ENCODE measurements around the gene TRMT1L. TPM values are rescaled to one million over a fixed set of nuclear protein-coding genes. Genes with fewer than 3 reads are reported as not detected.

TRMT1L gene
- total and polyA plus RNA-seq, 10 of the 15 experiments (the other 5 are each of a cell fraction or from before 2014, with no cell fraction given) = 3.5 to 35.2 (median 16.9) TPM

DNA sequence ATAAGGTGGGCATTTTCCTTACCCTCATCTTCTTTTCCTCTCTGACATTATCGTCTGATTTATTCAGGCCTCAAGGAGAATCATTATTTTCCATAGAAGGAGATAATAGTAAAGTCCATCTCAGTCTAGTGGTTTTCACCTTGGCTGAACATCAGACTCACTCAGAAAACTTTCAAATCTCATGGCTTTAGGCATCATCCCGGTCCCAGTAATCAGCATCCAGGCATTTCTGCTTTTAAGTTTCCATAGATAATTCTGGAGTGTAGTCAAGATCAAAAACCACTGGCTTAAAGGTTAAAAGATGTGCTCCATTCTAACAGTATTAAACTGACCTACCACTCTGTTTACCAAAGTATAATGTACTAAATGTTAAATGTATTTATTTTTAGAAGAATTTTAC, 62.0 kb downstream of the TRMT1L start:
- 91% methylated on average over 2 of the region's 2 CpGs for WGBS (ENCODE audit: insufficient coverage, insufficient replicate concordance, low lambda C conversion rate, missing lambda C conversion rate)
- intact Hi-C loops (cut with micrococcal nuclease; ENCODE audit: unreplicated experiment) = no loop called here

More for the DNA sequence above, 62.0 kb downstream of the TRMT1L start:
- RAD21 ChIA-PET (ENCODE audit: unreplicated experiment) = no interaction called here
- Histone ChIP-seq H3K4me3 (no peak overlapping the region), H3K27me3 (replicated peaks in 1 of 2; ENCODE audit: control insufficient read depth in 2 of 2, insufficient read depth in 2 of 2, low read length in 1 of 2) (no peaks in the 10 kb centered on the region), H3K4me1 (ENCODE audit: control insufficient read depth, insufficient read depth, low read length) (no peaks in the 10 kb centered on the region), H3K9ac (ENCODE audit: control insufficient read depth, insufficient read depth, low read length) (no peak overlapping the region), H4K20me1 (ENCODE audit: control insufficient read depth, insufficient read depth) (no peaks in the 10 kb centered on the region), H3K27ac (ENCODE audit: control insufficient read depth, insufficient read depth) (no peak overlapping the region), H3K36me3 (ENCODE audit: control insufficient read depth in 2 of 2, insufficient read depth in 2 of 2, low read length in 1 of 2) (peaks cover 3 to 7% of the 10 kb centered on the region in 2 experiments; a peak in 3 of 4 replicates), H3K79me2 (ENCODE audit: control insufficient read depth, insufficient read depth, low read length) (no peaks in the 10 kb centered on the region), H2AFZ (ENCODE audit: control insufficient read depth, low read depth, low read length) (no peak overlapping the region), H3K4me2 (ENCODE audit: control insufficient read depth, insufficient read depth) (no peak overlapping the region), H3K9me3 (replicated peaks; ENCODE audit: control insufficient read depth, insufficient read depth, low read length) (no peaks in the 10 kb centered on the region)
- POLR2A ChIA-PET = no interaction called here
- no peak for FAIRE-seq
- CTCF ChIA-PET = no interaction called here
- ATAC-seq = no peak
- SMC1A ChIA-PET (ENCODE audit: uncharacterized antibody, unreplicated experiment) = no interaction called here
- BruUV-seq (replicated peaks) = no TSS peak
- no peak for TF ChIP-seq IKZF2 (IDR thresholded peaks at IDR 0.05)
- no peak for TF ChIP-seq EED (IDR thresholded peaks at IDR 0.05; ENCODE audit: low read depth)
- TF ChIP-seq, protein P1, sequence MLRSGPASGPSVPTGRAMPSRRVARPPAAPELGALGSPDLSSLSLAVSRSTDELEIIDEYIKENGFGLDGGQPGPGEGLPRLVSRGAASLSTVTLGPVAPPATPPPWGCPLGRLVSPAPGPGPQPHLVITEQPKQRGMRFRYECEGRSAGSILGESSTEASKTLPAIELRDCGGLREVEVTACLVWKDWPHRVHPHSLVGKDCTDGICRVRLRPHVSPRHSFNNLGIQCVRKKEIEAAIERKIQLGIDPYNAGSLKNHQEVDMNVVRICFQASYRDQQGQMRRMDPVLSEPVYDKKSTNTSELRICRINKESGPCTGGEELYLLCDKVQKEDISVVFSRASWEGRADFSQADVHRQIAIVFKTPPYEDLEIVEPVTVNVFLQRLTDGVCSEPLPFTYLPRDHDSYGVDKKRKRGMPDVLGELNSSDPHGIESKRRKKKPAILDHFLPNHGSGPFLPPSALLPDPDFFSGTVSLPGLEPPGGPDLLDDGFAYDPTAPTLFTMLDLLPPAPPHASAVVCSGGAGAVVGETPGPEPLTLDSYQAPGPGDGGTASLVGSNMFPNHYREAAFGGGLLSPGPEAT (IDR thresholded peaks at IDR 0.05; ENCODE audit: low read depth) = no peak
- TF ChIP-seq ELK1 (IDR thresholded peaks at IDR 0.05; ENCODE audit: low read depth, low read length) = no peak
- TF ChIP-seq YBX1 (IDR thresholded peaks at IDR 0.05) = no peak
- no peak for TF ChIP-seq PAX8 (IDR thresholded peaks at IDR 0.05)
- TF ChIP-seq KLF5 (IDR thresholded peaks at IDR 0.05; ENCODE audit: partially characterized antibody) = no peak
- no peak for TF ChIP-seq SMC3 (IDR thresholded peaks at IDR 0.05; ENCODE audit: borderline replicate concordance, low read length)
- TF ChIP-seq STAT1 (conservative IDR thresholded peaks at IDR 0.05) = no peak
- no peak for TF ChIP-seq NR2F1 (conservative IDR thresholded peaks at IDR 0.05)
- TF ChIP-seq IKZF1 (conservative IDR thresholded peaks at IDR 0.05) = no peak
- no peak for TF ChIP-seq SREBF1 (IDR thresholded peaks at IDR 0.05; ENCODE audit: low read length)
- no peak for TF ChIP-seq ATF3 (IDR thresholded peaks at IDR 0.05; ENCODE audit: borderline replicate concordance, extremely low read depth, low read depth, low read length)
- TF ChIP-seq RUNX3 (IDR thresholded peaks at IDR 0.05; ENCODE audit: low read length) = no peak
- TF ChIP-seq FOXM1 (IDR thresholded peaks at IDR 0.05; ENCODE audit: low read depth, low read length) = no peak
- no peak for TF ChIP-seq FOS (IDR thresholded peaks at IDR 0.05; ENCODE audit: borderline replicate concordance, extremely low read depth, insufficient read length)
- no peak for TF ChIP-seq NFIC (IDR thresholded peaks at IDR 0.05; ENCODE audit: low read depth, low read length)
- TF ChIP-seq, protein P2, sequence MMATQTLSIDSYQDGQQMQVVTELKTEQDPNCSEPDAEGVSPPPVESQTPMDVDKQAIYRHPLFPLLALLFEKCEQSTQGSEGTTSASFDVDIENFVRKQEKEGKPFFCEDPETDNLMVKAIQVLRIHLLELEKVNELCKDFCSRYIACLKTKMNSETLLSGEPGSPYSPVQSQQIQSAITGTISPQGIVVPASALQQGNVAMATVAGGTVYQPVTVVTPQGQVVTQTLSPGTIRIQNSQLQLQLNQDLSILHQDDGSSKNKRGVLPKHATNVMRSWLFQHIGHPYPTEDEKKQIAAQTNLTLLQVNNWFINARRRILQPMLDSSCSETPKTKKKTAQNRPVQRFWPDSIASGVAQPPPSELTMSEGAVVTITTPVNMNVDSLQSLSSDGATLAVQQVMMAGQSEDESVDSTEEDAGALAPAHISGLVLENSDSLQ (IDR thresholded peaks at IDR 0.05) = no peak
- TF ChIP-seq CBX3 (IDR thresholded peaks at IDR 0.05; ENCODE audit: borderline replicate concordance, low read depth) = no peak
- TF ChIP-seq CHD2 (IDR thresholded peaks at IDR 0.05; ENCODE audit: borderline replicate concordance, low read depth, low read length) = no peak
- in situ Hi-C loops (cut with MboI) = no loop called here
- no peak for DNase-seq (ENCODE audit: low read depth, low spot score)
